ENCODE results near the gene CTSK. TPM values are rescaled to one million over a fixed set of nuclear protein-coding genes. Genes with fewer than 3 reads are reported as not detected.

CTSK gene
- total RNA-seq, 1 experiment from 2014 or later = 12.3 TPM

GRCh38 chr1:150820730-150821512 lies 12.9 kb upstream of the CTSK start:
- BruUV-seq (replicated peaks) = no TSS peak
- Histone ChIP-seq H3K4me3 (ENCODE audit: low read depth, low read length, poor library complexity, severe bottlenecking) (no peak overlapping the region), H3K4me1 (ENCODE audit: insufficient read depth, low read length, poor library complexity, severe bottlenecking) (no peaks in the 10 kb centered on the region), H3K27ac (ENCODE audit: low read depth, low read length, poor library complexity, severe bottlenecking) (no peak overlapping the region), H3K9me3 (ENCODE audit: low read depth, low read length, poor library complexity, severe bottlenecking) (no peaks in the 10 kb centered on the region), H3K27me3 (replicated peaks; ENCODE audit: insufficient read depth, low read depth, low read length, poor library complexity) (no peaks in the 10 kb centered on the region), H3K36me3 (ENCODE audit: insufficient read depth, low read length, poor library complexity, severe bottlenecking) (peaks cover 49% of the 10 kb centered on the region)
- POLR2A ChIA-PET (ENCODE audit: low non-redundant PET) = no interaction called here
- TF ChIP-seq CTCF (conservative IDR thresholded peaks at IDR 0.05; ENCODE audit: low read depth, low read length) = no peak
- no peak for TF ChIP-seq EZH2 (IDR thresholded peaks at IDR 0.05; ENCODE audit: borderline replicate concordance, low read depth, low read length, poor library complexity, severe bottlenecking)
- DNase-seq (ENCODE audit: low spot score) = no peak
- intact Hi-C loops (cut with micrococcal nuclease; ENCODE audit: unreplicated experiment) = no loop called here
- CTCF ChIA-PET = no interaction called here

DNA sequence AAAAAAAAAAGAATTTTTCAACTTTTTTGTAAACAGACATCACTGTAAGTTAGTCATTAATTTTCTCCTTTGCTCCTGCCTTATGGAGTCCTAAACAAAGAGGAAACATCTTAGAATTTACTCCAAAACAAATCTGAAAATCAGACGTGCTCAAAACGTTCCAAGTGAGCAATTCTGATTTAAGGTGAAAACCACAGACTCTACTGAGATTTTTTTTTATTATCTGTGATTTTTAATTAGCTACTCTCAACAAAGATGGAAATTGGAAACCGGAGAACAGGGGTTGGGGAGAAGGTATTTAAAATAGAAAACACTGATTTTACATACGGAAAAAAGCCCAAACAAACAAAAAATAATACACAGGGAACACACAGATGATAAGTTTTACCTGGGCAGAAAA lies 7.8 kb upstream of the CTSK start:
- ChIA-PET CTCF (no interaction called here), POLR2A (ENCODE audit: low non-redundant PET) (no interaction called here)
- intact Hi-C loops (cut with micrococcal nuclease; ENCODE audit: unreplicated experiment) = loop anchor here (10.0 kb wide), 1 partner anchor 351 kb away; no protein-coding TSS in a partner anchor
- H3K27ac ChIP-seq (ENCODE audit: low read depth, low read length, poor library complexity, severe bottlenecking) = no peak overlapping the region
- no peak for DNase-seq (ENCODE audit: low spot score)
- no TSS peak for BruUV-seq (replicated peaks)
- no peaks in the 10 kb centered on the region for H3K9me3 ChIP-seq (ENCODE audit: low read depth, low read length, poor library complexity, severe bottlenecking)
- H3K4me1 ChIP-seq (ENCODE audit: insufficient read depth, low read length, poor library complexity, severe bottlenecking) = no peaks in the 10 kb centered on the region
- no peaks in the 10 kb centered on the region for H3K27me3 ChIP-seq (replicated peaks; ENCODE audit: insufficient read depth, low read depth, low read length, poor library complexity)
- H3K4me3 ChIP-seq (ENCODE audit: low read depth, low read length, poor library complexity, severe bottlenecking) = no peak overlapping the region
- TF ChIP-seq CTCF (conservative IDR thresholded peaks at IDR 0.05; ENCODE audit: low read depth, low read length) = no peak
- TF ChIP-seq EZH2 (IDR thresholded peaks at IDR 0.05; ENCODE audit: borderline replicate concordance, low read depth, low read length, poor library complexity, severe bottlenecking) = no peak
- H3K36me3 ChIP-seq (ENCODE audit: insufficient read depth, low read length, poor library complexity, severe bottlenecking) = peaks cover 51% of the 10 kb centered on the region

DNA sequence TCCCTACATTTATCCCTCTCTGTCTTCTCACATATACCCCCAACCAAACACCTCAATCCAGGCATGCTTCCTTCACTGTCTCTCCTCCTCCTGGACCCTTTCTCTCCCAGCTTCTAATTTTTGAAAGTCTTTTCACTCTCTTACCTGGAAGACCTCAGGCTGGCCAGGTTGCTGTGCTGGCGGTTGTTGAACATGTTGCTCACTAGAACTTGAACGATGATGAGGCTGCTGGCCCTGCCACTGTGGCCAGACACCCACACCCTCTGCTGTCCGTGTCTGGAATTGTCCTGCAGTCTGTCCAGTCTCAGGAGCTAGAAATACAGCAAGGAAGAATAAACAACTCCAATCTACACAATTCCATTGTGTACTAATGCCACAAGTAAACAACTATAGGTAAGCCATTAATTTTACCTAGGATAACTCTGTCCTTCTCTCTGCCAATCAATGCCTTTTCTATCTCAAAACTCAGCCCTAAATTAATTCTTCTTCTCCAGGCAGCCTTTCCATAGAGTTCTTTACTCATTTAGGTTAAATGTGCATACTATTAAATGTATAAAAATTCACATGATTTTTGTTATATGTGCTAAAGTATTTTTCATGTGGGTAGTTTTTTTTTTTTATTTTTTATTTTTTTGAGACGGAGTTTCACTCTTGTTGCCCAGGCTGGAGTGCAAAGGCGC lies 5.1 kb upstream of the CTSK start:
- no TSS peak for BruUV-seq (replicated peaks)
- Histone ChIP-seq H3K27me3 (replicated peaks; ENCODE audit: insufficient read depth, low read depth, low read length, poor library complexity) (no peaks in the 10 kb centered on the region), H3K36me3 (ENCODE audit: insufficient read depth, low read length, poor library complexity, severe bottlenecking) (peaks cover 51% of the 10 kb centered on the region), H3K9me3 (ENCODE audit: low read depth, low read length, poor library complexity, severe bottlenecking) (no peaks in the 10 kb centered on the region), H3K27ac (ENCODE audit: low read depth, low read length, poor library complexity, severe bottlenecking) (no peak overlapping the region), H3K4me3 (ENCODE audit: low read depth, low read length, poor library complexity, severe bottlenecking) (no peak overlapping the region), H3K4me1 (ENCODE audit: insufficient read depth, low read length, poor library complexity, severe bottlenecking) (peaks cover 5% of the 10 kb centered on the region)
- ChIA-PET CTCF (interaction anchor here (0.6 to 1.6 kb wide), 3 partner anchors 193 to 196 kb away, joined by 4 to 6 read pairs (median 4); no protein-coding TSS in a partner anchor), POLR2A (ENCODE audit: low non-redundant PET) (no interaction called here)
- TF ChIP-seq CTCF (conservative IDR thresholded peaks at IDR 0.05; ENCODE audit: low read depth, low read length) (peak; percentile 61), EZH2 (IDR thresholded peaks at IDR 0.05; ENCODE audit: borderline replicate concordance, low read depth, low read length, poor library complexity, severe bottlenecking) (no peak)
- intact Hi-C loops (cut with micrococcal nuclease; ENCODE audit: unreplicated experiment) = loop anchor here (5.0 to 10.0 kb wide), 2 partner anchors 191 to 348 kb away; no protein-coding TSS in a partner anchor
- peak; percentile 54 for DNase-seq (ENCODE audit: low spot score)
